Measurements from ENCODE around the gene CPE.

The CPE gene

DNA sequence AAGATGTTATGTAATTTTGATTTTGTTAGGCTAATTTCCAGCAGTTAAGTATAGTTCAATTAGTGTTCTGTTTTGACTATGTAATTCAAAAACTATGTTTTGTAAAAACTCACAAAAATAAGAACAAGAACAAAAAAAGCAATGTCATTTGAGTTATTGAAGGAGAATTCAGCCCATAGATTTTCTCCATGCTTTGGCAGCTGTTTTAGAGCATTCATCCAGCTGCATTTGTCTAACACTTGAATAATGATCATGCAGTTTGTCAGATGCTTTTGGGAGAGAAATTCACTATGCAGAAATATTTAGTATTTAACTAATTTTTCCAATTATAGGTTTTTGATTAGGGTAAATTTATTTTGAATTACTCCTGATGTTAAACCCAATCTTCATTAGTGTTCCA lies 14.2 kb downstream of the CPE start:
- TF ChIP-seq TAF1 (IDR thresholded peaks at IDR 0.05; ENCODE audit: borderline replicate concordance, insufficient read depth, low read length) (no peak), FOXP2 (optimal IDR thresholded peaks at IDR 0.05; ENCODE audit: borderline replicate concordance, extremely low read depth, extremely low read length, insufficient read depth) (no peak), POLR2AphosphoS5 (IDR thresholded peaks at IDR 0.05; ENCODE audit: low read depth, low read length) (no peak)
- TF ChIP-seq, protein P1, sequence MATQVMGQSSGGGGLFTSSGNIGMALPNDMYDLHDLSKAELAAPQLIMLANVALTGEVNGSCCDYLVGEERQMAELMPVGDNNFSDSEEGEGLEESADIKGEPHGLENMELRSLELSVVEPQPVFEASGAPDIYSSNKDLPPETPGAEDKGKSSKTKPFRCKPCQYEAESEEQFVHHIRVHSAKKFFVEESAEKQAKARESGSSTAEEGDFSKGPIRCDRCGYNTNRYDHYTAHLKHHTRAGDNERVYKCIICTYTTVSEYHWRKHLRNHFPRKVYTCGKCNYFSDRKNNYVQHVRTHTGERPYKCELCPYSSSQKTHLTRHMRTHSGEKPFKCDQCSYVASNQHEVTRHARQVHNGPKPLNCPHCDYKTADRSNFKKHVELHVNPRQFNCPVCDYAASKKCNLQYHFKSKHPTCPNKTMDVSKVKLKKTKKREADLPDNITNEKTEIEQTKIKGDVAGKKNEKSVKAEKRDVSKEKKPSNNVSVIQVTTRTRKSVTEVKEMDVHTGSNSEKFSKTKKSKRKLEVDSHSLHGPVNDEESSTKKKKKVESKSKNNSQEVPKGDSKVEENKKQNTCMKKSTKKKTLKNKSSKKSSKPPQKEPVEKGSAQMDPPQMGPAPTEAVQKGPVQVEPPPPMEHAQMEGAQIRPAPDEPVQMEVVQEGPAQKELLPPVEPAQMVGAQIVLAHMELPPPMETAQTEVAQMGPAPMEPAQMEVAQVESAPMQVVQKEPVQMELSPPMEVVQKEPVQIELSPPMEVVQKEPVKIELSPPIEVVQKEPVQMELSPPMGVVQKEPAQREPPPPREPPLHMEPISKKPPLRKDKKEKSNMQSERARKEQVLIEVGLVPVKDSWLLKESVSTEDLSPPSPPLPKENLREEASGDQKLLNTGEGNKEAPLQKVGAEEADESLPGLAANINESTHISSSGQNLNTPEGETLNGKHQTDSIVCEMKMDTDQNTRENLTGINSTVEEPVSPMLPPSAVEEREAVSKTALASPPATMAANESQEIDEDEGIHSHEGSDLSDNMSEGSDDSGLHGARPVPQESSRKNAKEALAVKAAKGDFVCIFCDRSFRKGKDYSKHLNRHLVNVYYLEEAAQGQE (IDR thresholded peaks at IDR 0.05; ENCODE audit: insufficient read depth in 1 of 2, low read depth in 2 of 2, low read length in 2 of 2), result no peak

DNA sequence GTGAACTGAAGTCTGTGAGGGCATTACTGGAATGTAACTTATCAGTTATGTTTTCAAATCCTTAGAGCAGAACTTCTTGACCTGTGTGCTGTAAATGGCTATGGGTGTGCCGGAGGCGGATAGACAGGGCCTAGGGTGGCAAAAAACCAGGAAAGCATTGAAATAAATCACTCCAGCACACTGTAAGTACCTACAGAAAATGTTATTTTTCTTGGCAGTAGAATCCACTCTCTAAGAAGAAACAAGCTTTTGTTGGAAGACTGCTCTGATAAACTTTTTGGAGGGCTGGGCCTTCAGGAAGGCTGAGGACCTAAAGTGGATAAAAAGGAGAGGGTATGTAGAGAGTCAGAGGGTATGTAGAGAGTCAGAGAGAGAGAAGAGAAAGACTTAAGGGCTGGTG lies 14.9 kb downstream of the CPE start:
- TF ChIP-seq TAF1 (IDR thresholded peaks at IDR 0.05; ENCODE audit: borderline replicate concordance, insufficient read depth, low read length) (no peak), FOXP2 (optimal IDR thresholded peaks at IDR 0.05; ENCODE audit: borderline replicate concordance, extremely low read depth, extremely low read length, insufficient read depth) (no peak), SIN3A (IDR thresholded peaks at IDR 0.05; ENCODE audit: borderline replicate concordance, insufficient read depth, low read length) (no peak), POLR2AphosphoS5 (IDR thresholded peaks at IDR 0.05; ENCODE audit: low read depth, low read length) (no peak)
- TF ChIP-seq, protein P1 (IDR thresholded peaks at IDR 0.05; ENCODE audit: insufficient read depth in 1 of 2, low read depth in 2 of 2, low read length in 2 of 2), result no peak

DNA sequence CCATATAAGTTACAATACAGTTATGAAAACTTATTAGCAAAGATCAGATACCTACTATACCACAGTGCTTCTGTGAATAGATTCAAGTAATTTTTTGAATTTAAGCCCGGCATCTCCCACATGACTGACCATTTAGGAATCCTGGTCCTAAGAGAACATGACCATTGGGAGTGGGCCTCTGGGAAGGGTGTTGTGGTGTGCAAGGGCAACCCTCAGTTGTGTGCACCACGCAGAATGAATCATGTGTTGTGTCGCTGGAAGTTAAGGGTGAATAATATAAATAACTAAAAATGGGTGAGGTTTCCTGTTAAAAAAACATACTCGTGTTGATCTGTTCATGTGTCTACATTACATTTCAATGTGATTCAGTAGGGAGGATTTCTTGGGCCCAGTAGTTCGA lies 15.5 kb downstream of the CPE start:
- no peak for TF ChIP-seq TAF1 (IDR thresholded peaks at IDR 0.05; ENCODE audit: borderline replicate concordance, insufficient read depth, low read length)
- TF ChIP-seq FOXP2 (optimal IDR thresholded peaks at IDR 0.05; ENCODE audit: borderline replicate concordance, extremely low read depth, extremely low read length, insufficient read depth), result no peak
- no peak for TF ChIP-seq POLR2AphosphoS5 (IDR thresholded peaks at IDR 0.05; ENCODE audit: low read depth, low read length)
- TF ChIP-seq SIN3A (IDR thresholded peaks at IDR 0.05; ENCODE audit: borderline replicate concordance, insufficient read depth, low read length), result no peak
- TF ChIP-seq, protein P1 (IDR thresholded peaks at IDR 0.05; ENCODE audit: insufficient read depth in 1 of 2, low read depth in 2 of 2, low read length in 2 of 2), result no peak

DNA sequence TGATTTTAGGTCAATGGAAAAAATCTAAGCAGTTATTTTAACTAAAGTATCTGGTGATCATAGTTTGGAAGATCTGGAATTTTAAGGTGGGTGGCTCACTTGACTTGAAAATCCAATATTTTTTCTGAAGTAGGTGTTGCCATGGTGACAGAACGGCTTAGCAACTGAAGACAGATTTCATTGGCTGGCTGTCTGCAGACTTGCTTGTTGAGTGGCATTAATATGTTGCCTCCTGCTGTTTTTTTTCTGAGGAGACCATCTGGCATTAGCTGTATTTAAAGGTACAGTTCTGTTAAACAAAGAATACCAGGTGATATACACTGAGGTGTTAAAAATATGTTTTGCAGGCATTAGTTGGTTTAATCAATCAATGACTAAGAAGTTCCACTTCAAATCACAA lies 19.8 kb downstream of the CPE start:
- TF ChIP-seq TAF1 (IDR thresholded peaks at IDR 0.05; ENCODE audit: borderline replicate concordance, insufficient read depth, low read length) (no peak), POLR2AphosphoS5 (IDR thresholded peaks at IDR 0.05; ENCODE audit: low read depth, low read length) (no peak), FOXP2 (optimal IDR thresholded peaks at IDR 0.05; ENCODE audit: borderline replicate concordance, extremely low read depth, extremely low read length, insufficient read depth) (no peak), SIN3A (IDR thresholded peaks at IDR 0.05; ENCODE audit: borderline replicate concordance, insufficient read depth, low read length) (no peak)
- TF ChIP-seq, protein P1 (IDR thresholded peaks at IDR 0.05; ENCODE audit: insufficient read depth in 1 of 2, low read depth in 2 of 2, low read length in 2 of 2), result no peak

DNA sequence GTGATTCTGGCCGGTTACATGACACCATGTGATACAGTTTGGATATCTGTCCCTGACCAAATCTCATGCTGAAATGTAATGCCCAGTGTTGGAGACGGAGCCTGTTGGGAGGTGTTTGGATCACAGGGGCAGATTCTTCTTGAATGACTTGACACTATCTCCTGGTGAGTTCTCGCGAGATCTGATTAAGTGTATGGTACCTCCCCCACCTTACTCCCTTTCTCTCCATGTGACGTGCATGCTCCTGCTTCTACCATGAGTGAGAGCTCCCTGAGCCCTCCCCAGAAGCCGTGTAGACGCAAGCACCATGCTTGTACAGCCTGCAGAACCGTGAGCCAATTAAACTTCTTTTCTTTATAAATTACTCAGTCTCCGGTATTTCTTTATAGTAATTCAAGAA lies 23.6 kb downstream of the CPE start:
- TF ChIP-seq, protein P1 (IDR thresholded peaks at IDR 0.05; ENCODE audit: insufficient read depth in 1 of 2, low read depth in 2 of 2, low read length in 2 of 2), result no peak
- TF ChIP-seq SIN3A (IDR thresholded peaks at IDR 0.05; ENCODE audit: borderline replicate concordance, insufficient read depth, low read length) (no peak), TAF1 (IDR thresholded peaks at IDR 0.05; ENCODE audit: borderline replicate concordance, insufficient read depth, low read length) (no peak), POLR2AphosphoS5 (IDR thresholded peaks at IDR 0.05; ENCODE audit: low read depth, low read length) (no peak), FOXP2 (optimal IDR thresholded peaks at IDR 0.05; ENCODE audit: borderline replicate concordance, extremely low read depth, extremely low read length, insufficient read depth) (no peak)

Measured in PFSK-1 (cell line).